Osteocyte (in vitro differentiated cells): Measurements from ENCODE around the gene PRIM2. TPM values are rescaled to one million over a fixed set of nuclear protein-coding genes. Genes with fewer than 3 reads are reported as not detected.
"Not testable (repeated sequence)": the region's sequence is repeated elsewhere in the genome, so short reads cannot be mapped to it uniquely, and the experiment has no call there.

Experiments
- DNase-seq: peaks from one replicate; pipeline ENCODE4 v3.0.0; 2021; ENCODE audit warnings: mixed read lengths; ENCODE audit not compliant: unreplicated experiment; ENCODE audit errors: extremely low spot score
- H3K27ac Mint-ChIP-seq: one replicate; pipeline ENCODE4 v1.8.0; 2021; ENCODE audit warnings: mild to moderate bottlenecking, mixed read lengths; ENCODE audit not compliant: unreplicated experiment
- H3K27me3 Mint-ChIP-seq: one replicate; pipeline ENCODE4 v1.8.0; 2021; ENCODE audit warnings: mixed read lengths; ENCODE audit not compliant: unreplicated experiment
- H3K36me3 Mint-ChIP-seq: one replicate; pipeline ENCODE4 v1.8.0; 2021; ENCODE audit warnings: mixed read lengths; ENCODE audit not compliant: unreplicated experiment
- H3K4me1 Mint-ChIP-seq: one replicate; pipeline ENCODE4 v1.8.0; 2021; ENCODE audit warnings: mixed read lengths; ENCODE audit not compliant: unreplicated experiment
- H3K4me3 Mint-ChIP-seq: one replicate; pipeline ENCODE4 v1.8.0; 2021; ENCODE audit warnings: mild to moderate bottlenecking, moderate library complexity, mixed read lengths; ENCODE audit not compliant: unreplicated experiment
- H3K9me3 Mint-ChIP-seq: one replicate; pipeline ENCODE4 v1.8.0; 2021; ENCODE audit warnings: mixed read lengths; ENCODE audit not compliant: unreplicated experiment
- total RNA-seq: library from RNA; stranded (reverse); gene quantifications from 2 replicates; pipeline ENCODE4 v1.2.1, GENCODE V29; 2021
- TF ChIP-seq, protein P1 (sequence below): fragments of 200-600 bp; sonication (generic); IDR thresholded peaks from 2 replicates; pipeline ENCODE4 v1.5.0; 2021; ENCODE audit warnings: antibody characterized with exemption, mild to moderate bottlenecking, moderate library complexity

The PRIM2 gene
- total RNA-seq, 1 donor from 2014 or later: 10.4 TPM

DNA sequence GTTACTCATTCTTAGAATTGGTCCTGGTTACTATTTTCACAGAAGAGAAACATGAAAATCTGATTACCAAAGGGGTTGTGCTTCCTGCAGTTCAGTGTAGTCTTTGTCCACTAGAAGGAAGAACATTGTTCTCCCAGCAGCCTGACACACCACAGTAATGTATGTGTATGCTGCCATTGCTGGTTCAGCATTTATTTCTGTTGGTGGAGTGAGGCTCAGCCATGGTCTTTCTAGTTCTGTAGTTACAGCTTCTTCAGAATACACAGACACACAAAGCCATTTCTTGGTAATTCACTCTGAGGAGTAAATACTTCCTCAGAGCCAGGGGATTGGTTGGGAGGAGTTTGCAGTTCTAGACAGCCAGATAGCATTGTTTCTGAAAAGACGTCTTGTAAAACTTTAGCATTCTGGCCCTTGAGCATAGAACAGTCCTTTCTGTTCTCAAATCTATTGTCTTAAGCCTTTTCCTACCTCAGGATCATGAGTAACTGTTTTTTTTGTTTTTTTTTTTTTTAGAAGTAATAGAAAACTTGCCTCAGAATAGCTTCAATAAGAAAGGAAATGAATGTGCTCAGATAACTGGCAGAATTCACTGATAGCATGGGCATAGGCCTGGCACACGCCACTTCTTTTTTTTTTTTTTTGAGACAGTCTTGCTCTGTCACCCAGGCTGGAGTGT lies 128.5 kb downstream of the PRIM2 start:
- H3K4me3 Mint-ChIP-seq, H3K27ac Mint-ChIP-seq: not testable (repeated sequence)

DNA sequence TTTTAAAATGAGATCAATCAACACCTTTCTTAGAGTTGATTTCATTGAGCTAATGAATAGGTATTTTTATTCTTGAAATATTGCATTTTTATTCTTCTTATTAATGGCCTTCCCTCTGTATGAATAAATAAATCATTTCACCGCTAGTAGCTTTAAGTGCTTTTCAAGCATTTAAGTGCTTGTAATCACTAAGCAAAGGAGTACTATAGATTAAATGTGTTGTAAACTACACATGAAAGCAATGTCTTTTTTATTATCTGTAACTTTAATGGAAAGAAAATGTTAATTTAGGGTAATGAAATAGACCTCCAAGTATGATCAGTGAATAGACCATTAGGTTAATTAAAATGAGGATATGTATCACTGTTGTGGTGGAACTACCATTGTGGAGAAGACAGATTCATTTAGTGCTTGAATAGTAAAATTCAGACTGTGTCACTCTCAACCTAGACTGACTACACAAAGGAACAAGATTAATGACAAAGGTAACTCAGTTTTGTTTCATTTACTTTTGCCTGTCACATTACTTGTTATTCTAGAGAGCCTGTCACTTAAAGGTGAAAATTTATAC lies 132.2 kb downstream of the PRIM2 start:
- not testable (repeated sequence) for DNase-seq, H3K9me3 Mint-ChIP-seq, H3K36me3 Mint-ChIP-seq, H3K27ac Mint-ChIP-seq, H3K4me1 Mint-ChIP-seq, H3K27me3 Mint-ChIP-seq, H3K4me3 Mint-ChIP-seq

More for the DNA sequence above, 128.5 kb downstream of the PRIM2 start:
- not testable (repeated sequence) for H3K36me3 Mint-ChIP-seq, H3K27me3 Mint-ChIP-seq, H3K4me1 Mint-ChIP-seq, H3K9me3 Mint-ChIP-seq, DNase-seq

DNA sequence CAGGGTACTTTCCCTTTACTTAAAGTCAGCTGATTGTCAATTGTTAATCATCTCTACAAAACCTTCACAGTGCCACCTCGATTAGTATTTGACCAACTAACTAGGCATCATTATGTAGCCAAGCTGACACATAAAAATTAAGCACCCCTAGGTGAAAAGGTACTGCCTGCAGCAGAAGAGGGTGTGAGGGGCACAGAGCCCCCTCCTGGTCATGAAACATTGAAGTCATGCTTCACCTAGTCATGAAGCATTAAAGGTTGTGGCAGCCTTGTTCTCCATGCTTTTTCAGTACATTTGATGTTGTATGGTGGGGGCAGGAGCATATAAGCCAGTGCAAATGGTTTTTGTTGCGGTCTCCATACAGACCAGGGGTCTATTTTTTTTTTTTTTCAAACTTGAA lies 142.4 kb downstream of the PRIM2 start:
- H3K9me3 Mint-ChIP-seq, H3K4me3 Mint-ChIP-seq, DNase-seq, H3K27ac Mint-ChIP-seq, H3K27me3 Mint-ChIP-seq, H3K36me3 Mint-ChIP-seq, H3K4me1 Mint-ChIP-seq: not testable (repeated sequence)

DNA sequence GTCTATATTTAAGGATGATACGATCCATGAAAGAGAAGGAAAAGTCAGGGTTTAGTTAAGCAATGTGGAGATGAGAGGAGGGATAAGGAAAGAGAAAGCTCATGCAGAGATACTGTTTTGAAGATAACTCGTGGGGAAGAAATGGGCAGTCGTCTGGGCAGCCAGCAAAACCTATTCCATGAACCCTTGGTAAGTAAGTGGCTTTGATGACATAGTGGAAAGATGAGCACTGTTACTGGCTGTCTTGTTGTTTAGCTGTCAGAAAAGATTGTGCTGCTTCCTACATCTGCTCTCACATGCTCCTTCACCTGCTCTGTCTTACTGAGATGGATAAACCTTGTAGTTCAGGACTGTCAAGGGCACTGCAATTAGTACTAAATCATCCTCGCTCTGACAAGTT lies 143.6 kb downstream of the PRIM2 start:
- H3K4me3 Mint-ChIP-seq, H3K4me1 Mint-ChIP-seq, H3K27ac Mint-ChIP-seq, H3K9me3 Mint-ChIP-seq, H3K36me3 Mint-ChIP-seq, H3K27me3 Mint-ChIP-seq, DNase-seq: not testable (repeated sequence)

DNA sequence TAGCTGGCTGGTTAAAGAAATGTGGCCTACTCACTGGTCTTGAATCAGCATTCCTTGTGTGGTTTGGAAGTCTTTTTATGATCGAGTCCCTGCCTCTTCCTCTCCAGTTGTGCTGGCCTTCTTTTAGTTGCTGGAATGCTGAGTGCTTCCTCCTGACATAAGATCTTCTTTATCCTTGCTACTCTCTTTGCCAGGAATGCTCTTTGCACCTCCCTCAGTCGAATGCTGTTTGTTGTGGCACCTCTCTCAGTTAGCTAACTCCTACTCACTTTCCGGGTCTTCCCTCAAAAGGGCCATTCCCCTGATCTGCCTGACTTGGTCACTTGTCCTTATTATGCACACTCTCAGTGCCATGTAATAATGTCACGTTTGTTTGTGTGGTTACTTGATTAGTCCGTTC lies 146.4 kb downstream of the PRIM2 start:
- H3K4me1 Mint-ChIP-seq, H3K9me3 Mint-ChIP-seq, H3K27me3 Mint-ChIP-seq, DNase-seq, H3K4me3 Mint-ChIP-seq, H3K27ac Mint-ChIP-seq, H3K36me3 Mint-ChIP-seq: not testable (repeated sequence)

DNA sequence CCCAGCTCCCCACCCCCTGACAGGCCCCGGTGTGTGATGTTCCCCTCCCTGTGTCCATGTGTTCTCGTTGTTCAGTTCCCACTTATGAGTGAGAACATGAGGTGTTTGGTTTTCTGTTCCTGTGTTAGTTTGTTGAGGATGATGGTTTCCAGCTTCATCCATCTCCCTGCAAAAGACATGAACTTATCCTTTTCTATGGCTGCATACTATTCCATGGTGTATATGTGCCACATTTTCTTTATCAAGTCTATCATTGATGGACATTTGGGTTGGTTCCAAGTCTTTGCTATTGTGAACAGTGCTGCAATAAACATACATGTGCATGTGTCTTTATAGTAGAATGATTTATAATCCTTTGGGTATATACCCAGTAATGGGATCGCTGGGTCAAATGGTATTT lies 148.5 kb downstream of the PRIM2 start:
- H3K4me1 Mint-ChIP-seq: peaks cover 21% of the 10 kb centered on the region
- not testable (repeated sequence) for H3K36me3 Mint-ChIP-seq, H3K4me3 Mint-ChIP-seq, H3K27ac Mint-ChIP-seq, DNase-seq, H3K27me3 Mint-ChIP-seq, H3K9me3 Mint-ChIP-seq

DNA sequence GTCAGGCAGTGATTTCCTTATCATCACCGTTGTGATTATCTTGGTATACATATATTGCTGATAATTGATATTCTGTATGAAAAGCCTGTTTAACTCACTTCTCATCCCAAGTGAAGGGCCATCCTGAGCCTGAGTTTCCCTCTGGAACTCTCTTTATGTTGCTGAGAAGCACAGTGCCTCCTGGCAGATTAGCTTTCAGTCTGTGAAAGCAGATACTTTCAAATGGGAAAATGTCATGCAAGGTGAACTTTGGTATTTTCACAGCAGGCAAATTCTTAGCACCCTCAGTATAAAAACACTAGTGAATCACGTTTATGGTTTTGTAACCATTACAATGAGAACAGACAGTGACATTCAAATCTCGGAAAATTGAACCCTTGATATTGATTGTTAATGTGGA lies 151.6 kb downstream of the PRIM2 start:
- TF ChIP-seq, protein P1, sequence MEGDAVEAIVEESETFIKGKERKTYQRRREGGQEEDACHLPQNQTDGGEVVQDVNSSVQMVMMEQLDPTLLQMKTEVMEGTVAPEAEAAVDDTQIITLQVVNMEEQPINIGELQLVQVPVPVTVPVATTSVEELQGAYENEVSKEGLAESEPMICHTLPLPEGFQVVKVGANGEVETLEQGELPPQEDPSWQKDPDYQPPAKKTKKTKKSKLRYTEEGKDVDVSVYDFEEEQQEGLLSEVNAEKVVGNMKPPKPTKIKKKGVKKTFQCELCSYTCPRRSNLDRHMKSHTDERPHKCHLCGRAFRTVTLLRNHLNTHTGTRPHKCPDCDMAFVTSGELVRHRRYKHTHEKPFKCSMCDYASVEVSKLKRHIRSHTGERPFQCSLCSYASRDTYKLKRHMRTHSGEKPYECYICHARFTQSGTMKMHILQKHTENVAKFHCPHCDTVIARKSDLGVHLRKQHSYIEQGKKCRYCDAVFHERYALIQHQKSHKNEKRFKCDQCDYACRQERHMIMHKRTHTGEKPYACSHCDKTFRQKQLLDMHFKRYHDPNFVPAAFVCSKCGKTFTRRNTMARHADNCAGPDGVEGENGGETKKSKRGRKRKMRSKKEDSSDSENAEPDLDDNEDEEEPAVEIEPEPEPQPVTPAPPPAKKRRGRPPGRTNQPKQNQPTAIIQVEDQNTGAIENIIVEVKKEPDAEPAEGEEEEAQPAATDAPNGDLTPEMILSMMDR: no peak
- H3K36me3 Mint-ChIP-seq: no peaks in the 10 kb centered on the region
- no peaks in the 10 kb centered on the region for H3K27me3 Mint-ChIP-seq
- H3K9me3 Mint-ChIP-seq: no peaks in the 10 kb centered on the region
- peaks cover 46% of the 10 kb centered on the region for H3K4me1 Mint-ChIP-seq
- H3K27ac Mint-ChIP-seq: no peak overlapping the region
- DNase-seq: no peak
- H3K4me3 Mint-ChIP-seq: no peak overlapping the region

DNA sequence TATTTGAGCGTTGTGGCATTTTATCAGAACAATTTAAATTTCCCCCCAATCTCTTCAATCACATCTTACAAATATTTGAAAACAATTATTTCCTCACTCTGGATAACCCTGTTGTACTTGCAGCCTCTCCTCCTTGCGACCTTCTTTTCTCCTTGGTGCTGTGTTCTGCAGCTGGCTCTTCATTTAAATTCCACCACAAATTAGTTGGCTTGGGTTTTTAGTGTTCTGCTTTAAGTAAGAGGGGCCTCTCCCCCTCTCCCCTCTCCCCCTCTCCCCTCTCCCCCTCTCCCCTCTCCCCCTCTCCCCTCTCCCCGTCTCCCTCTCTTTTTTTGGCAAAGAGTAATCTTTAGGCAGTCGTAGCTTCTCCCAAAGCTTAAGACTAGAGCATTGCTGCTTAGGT lies 152.7 kb downstream of the PRIM2 start:
- H3K4me3 Mint-ChIP-seq, H3K27me3 Mint-ChIP-seq, H3K9me3 Mint-ChIP-seq, DNase-seq, H3K27ac Mint-ChIP-seq, H3K36me3 Mint-ChIP-seq: not testable (repeated sequence)
- peaks cover 53% of the 10 kb centered on the region for H3K4me1 Mint-ChIP-seq

DNA sequence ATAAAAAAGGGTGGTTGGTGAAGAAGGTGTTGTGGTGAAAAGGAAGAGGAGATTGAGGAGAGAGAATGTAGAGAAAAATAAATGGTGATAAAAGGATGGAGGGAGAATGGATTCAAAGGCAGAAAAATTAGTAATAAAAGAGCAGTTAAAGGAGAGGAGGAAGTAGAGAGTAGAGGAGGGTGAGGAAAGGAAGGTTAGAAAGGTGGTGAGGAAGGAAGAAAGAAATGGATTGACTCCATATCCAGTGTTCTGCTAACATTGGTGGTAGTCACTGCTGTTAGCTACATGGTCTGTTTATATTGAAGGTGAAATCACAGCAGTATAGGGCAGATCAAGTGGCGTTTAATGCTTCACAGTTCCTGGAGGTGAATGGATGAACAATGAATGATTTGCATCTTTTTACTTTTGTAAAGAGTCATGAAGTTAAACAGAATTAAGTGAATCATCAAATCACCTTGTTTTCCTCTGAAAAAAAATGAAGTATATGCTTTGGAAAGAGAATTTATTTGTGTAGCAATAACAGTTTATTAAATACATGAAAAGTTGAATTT lies 154.0 kb downstream of the PRIM2 start:
- DNase-seq, H3K27me3 Mint-ChIP-seq, H3K27ac Mint-ChIP-seq, H3K36me3 Mint-ChIP-seq, H3K9me3 Mint-ChIP-seq, H3K4me3 Mint-ChIP-seq: not testable (repeated sequence)
- peaks cover 60% of the 10 kb centered on the region for H3K4me1 Mint-ChIP-seq

DNA sequence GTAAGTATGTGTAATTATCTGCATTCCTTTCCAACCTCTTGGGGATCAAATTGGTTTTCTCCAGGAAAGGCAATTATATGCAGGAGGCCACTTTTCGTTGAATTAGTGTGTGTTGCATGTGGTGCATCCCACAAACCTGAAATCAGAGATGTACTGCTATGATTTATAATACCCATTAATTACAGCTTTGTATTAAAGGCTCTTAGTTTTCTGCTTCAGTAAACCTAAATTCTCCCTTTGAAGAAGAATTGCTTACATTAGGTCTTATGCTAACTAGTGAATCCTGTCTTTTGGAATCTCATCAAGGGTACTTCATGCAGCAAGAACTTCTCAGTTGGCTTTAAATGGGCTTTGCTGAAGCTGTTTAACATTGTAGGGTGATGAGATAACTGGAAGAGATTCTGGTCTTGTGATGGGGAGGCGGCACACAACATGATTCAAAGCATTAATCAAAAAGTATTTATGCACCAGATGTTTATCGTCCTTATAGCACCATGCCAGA lies 155.5 kb downstream of the PRIM2 start:
- H3K4me3 Mint-ChIP-seq, H3K9me3 Mint-ChIP-seq, H3K27ac Mint-ChIP-seq, H3K36me3 Mint-ChIP-seq, H3K27me3 Mint-ChIP-seq, DNase-seq: not testable (repeated sequence)
- peaks cover 60% of the 10 kb centered on the region for H3K4me1 Mint-ChIP-seq

DNA sequence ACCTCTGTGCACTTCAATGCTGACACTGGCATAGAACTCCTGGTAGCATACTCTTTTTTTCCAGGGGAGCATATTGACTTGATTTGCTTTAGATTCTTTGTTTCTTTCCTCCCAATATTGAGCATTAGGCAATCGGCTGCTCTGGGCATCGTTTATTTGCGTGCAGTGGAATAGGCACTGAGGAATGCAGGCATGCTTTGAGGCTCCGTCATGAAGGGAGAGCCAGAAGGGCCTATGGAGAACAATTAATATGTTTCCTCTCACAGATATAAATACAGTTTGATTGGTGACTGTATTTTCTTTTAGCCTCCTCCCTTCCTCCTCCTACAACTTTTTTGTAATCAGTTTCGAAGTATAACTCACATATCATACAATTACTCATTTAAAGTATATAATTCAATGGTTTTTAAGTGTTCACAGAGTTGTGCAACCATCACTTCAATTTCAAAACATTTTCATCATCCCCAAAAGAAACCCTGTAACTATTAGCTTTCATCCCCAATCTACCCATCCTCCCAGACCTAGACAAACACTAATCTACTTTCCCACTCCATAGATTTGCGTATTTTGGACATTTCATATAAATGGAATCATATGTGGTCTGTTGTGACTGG lies 157.5 kb downstream of the PRIM2 start:
- H3K27me3 Mint-ChIP-seq, DNase-seq, H3K4me3 Mint-ChIP-seq, H3K36me3 Mint-ChIP-seq, H3K9me3 Mint-ChIP-seq: not testable (repeated sequence)
- H3K4me1 Mint-ChIP-seq: peaks cover 45% of the 10 kb centered on the region
- H3K27ac Mint-ChIP-seq: peak overlapping the region; percentile 59
